IMR-90 (cell line): ENCODE results near the gene ZNF138. TPM values are rescaled to one million over a fixed set of nuclear protein-coding genes. Genes with fewer than 3 reads are reported as not detected.

Experiments used
- ATAC-seq: fragments of 200-7000 bp; cut with Tn5 transposase; 2 replicates; pipeline ENCODE4 v1.9.1; 2020; ENCODE audit warnings: low read depth, mild to moderate bottlenecking, moderate library complexity
- BruUV-seq: library from RNA; stranded (reverse); fragments of 400-500 nt; replicated peaks from 2 replicates; lab custom pipeline; 2021; lab: Mats Ljungman, UMichigan
- CTCF ChIA-PET: fragments of 300-600 bp; formaldehyde crosslinking; extraction: SDS; loops from one replicate; lab custom pipeline; 2021; ENCODE audit warnings: antibody characterized with exemption; lab: Yijun Ruan, JAX
- POLR2A ChIA-PET: fragments of 300-600 bp; sonication (Branson Sonifier 250); formaldehyde crosslinking; loops from one replicate; lab custom pipeline; 2022; ENCODE audit warnings: antibody characterized with exemption; ENCODE audit not compliant: unreplicated experiment; lab: Charles Lee
- DNase-seq: peaks from one replicate; pipeline ENCODE4 v3.0.0; 2013
- H2AFZ ChIP-seq: replicated peaks from 2 replicates; pipeline ENCODE3; 2013; ENCODE audit warnings: low read length, mild to moderate bottlenecking; ENCODE audit not compliant: poor library complexity
- H2AK5ac ChIP-seq: 2 replicates; pipeline ENCODE4 v1.6.1; 2013; ENCODE audit warnings: low read depth, low read length, inconsistent platforms
- H2AK9ac ChIP-seq: replicated peaks from 2 replicates; pipeline ENCODE3; 2013; ENCODE audit warnings: mild to moderate bottlenecking, low read depth, low read length, moderate library complexity; ENCODE audit not compliant: poor library complexity
- H2BK120ac ChIP-seq: 2 replicates; pipeline ENCODE4 v1.6.1; 2013; ENCODE audit warnings: low read depth, low read length, inconsistent platforms
- H2BK15ac ChIP-seq: 3 replicates; pipeline ENCODE4 v1.6.1; 2013; ENCODE audit warnings: low read depth, low read length, inconsistent platforms
- H2BK20ac ChIP-seq: 2 replicates; pipeline ENCODE4 v1.6.1; 2013; ENCODE audit warnings: low read depth, mild to moderate bottlenecking, inconsistent platforms, low read length, moderate library complexity
- H2BK5ac ChIP-seq: 2 replicates; pipeline ENCODE4 v1.6.1; 2013; ENCODE audit warnings: mild to moderate bottlenecking, low read depth, low read length, inconsistent platforms; ENCODE audit not compliant: poor library complexity, severe bottlenecking
- H3K14ac ChIP-seq: replicated peaks from 2 replicates; pipeline ENCODE4 v1.6.1; 2013; ENCODE audit warnings: low read depth, low read length, inconsistent platforms
- H3K18ac ChIP-seq: 2 replicates; pipeline ENCODE4 v1.6.1; 2013; ENCODE audit warnings: low read depth, low read length, control low read depth
- H3K23ac ChIP-seq: 2 replicates; pipeline ENCODE4 v1.6.1; 2013; ENCODE audit warnings: low read depth, low read length, inconsistent platforms
- H3K27ac ChIP-seq: 2 replicates; pipeline ENCODE4 v1.5.1; 2013; ENCODE audit warnings: mild to moderate bottlenecking, control low read depth, low read length; ENCODE audit not compliant: insufficient read depth
- H3K27me3 ChIP-seq: 2 replicates; pipeline ENCODE4 v1.6.1; 2013; ENCODE audit warnings: low read length; ENCODE audit not compliant: control insufficient read depth, insufficient read depth
- H3K36me3 ChIP-seq: 2 replicates; pipeline ENCODE4 v1.6.1; 2013; ENCODE audit warnings: low read length, mixed read lengths; ENCODE audit not compliant: control insufficient read depth, insufficient read depth
- H3K4ac ChIP-seq: 2 replicates; pipeline ENCODE4 v1.6.1; 2013; ENCODE audit warnings: low read depth, low read length, inconsistent platforms
- H3K4me1 ChIP-seq: 2 replicates; pipeline ENCODE4 v1.6.1; 2013; ENCODE audit warnings: low read length, mixed read lengths; ENCODE audit not compliant: control insufficient read depth, insufficient read depth
- H3K4me2 ChIP-seq: 2 replicates; pipeline ENCODE4 v1.6.1; 2013; ENCODE audit warnings: low read depth, mild to moderate bottlenecking, control low read depth, low read length, moderate library complexity
- H3K4me3 ChIP-seq: 2 replicates; pipeline ENCODE4 v1.5.1; 2013; ENCODE audit warnings: low read depth, mild to moderate bottlenecking, control low read depth, low read length, moderate library complexity; ENCODE audit not compliant: insufficient read depth
- H3K56ac ChIP-seq: 2 replicates; pipeline ENCODE4 v1.6.1; 2013; ENCODE audit warnings: low read length, inconsistent platforms; ENCODE audit not compliant: insufficient read depth; ENCODE audit errors: extremely low read depth
- H3K79me1 ChIP-seq, 2 experiments: 2 replicates each; pipeline ENCODE4 v1.6.1; 2013; ENCODE audit warnings: low read length in 2 of 2, inconsistent platforms in 1 of 2, low read depth in 1 of 2
- H3K9ac ChIP-seq: 2 replicates; pipeline ENCODE4 v1.6.1; 2013; ENCODE audit warnings: low read depth, low read length, control low read depth
- H3K9me1 ChIP-seq: 2 replicates; pipeline ENCODE4 v1.6.1; 2013; ENCODE audit warnings: low read length, inconsistent platforms; ENCODE audit not compliant: insufficient read depth
- H3K9me3 ChIP-seq: 2 replicates; pipeline ENCODE4 v1.6.1; 2013; ENCODE audit warnings: low read length; ENCODE audit not compliant: control insufficient read depth, insufficient read depth
- H4K20me1 ChIP-seq: 2 replicates; pipeline ENCODE4 v1.6.1; 2013; ENCODE audit warnings: low read length, inconsistent platforms; ENCODE audit not compliant: insufficient read depth
- H4K5ac ChIP-seq: 2 replicates; pipeline ENCODE4 v1.6.1; 2013; ENCODE audit warnings: mild to moderate bottlenecking, low read depth, low read length, control low read depth
- H4K8ac ChIP-seq, 2 experiments: 2 replicates each; pipeline ENCODE4 v1.6.1; 2013; ENCODE audit warnings: low read depth in 2 of 2, low read length in 2 of 2, control low read depth in 1 of 2, inconsistent platforms in 1 of 2
- H4K91ac ChIP-seq: 2 replicates; pipeline ENCODE4 v1.6.1; 2013; ENCODE audit warnings: low read depth, low read length, inconsistent platforms; ENCODE audit not compliant: insufficient read depth
- BHLHE40 ChIP-seq: fragments of 150-350 bp; IDR thresholded peaks from 2 replicates; pipeline ENCODE4 v1.6.1; 2016; ENCODE audit warnings: mild to moderate bottlenecking, low read depth, low read length
- CHD1 ChIP-seq: IDR thresholded peaks from 2 replicates; pipeline ENCODE4 v1.6.1; 2012; ENCODE audit warnings: low read depth, low read length, improper control_type of control experiment
- ELK1 ChIP-seq: fragments of 150-350 bp; IDR thresholded peaks from 2 replicates; pipeline ENCODE4 v1.6.1; 2016; ENCODE audit warnings: low read depth, mild to moderate bottlenecking, low read length, moderate library complexity, borderline replicate concordance
- MAFK ChIP-seq: IDR thresholded peaks from 2 replicates; pipeline ENCODE4 v1.6.1; 2012; ENCODE audit warnings: low read depth, low read length, improper control_type of control experiment
- RAD21 ChIP-seq: IDR thresholded peaks from 2 replicates; pipeline ENCODE4 v1.6.1; 2012; ENCODE audit warnings: low read length, improper control_type of control experiment
- dilution Hi-C: fragments of 300-500 bp; cut with HindIII; formaldehyde crosslinking; loops from one replicate; pipeline ENCODE4 v1.14.3; 2018; ENCODE audit warnings: low sequenced_read_pairs; ENCODE audit not compliant: unreplicated experiment
- in situ Hi-C: fragments of 300-500 bp; cut with MboI; formaldehyde crosslinking; loops from 3 replicates; pipeline ENCODE4 v1.14.3; 2019; ENCODE audit warnings: low sequenced_read_pairs, inconsistent platforms, mixed read lengths
- intact Hi-C: fragments of 100-400 bp; cut with micrococcal nuclease; formaldehyde crosslinking; loops from 2 replicates; pipeline ENCODE4 v1.10.0; 2022
- polyA plus RNA-seq, 3 experiments: library from polyadenylated mRNA; depleted of rRNA; stranded (reverse); fragments of >200 nt; gene quantifications; 2 replicates each; pipeline ENCODE4 v1.2.3, GENCODE V29; 2012; ENCODE audit warnings: low replicate concordance in 1 of 3
- total RNA-seq: library from RNA; depleted of rRNA; stranded (reverse); fragments of >200 nt; gene quantifications from 2 replicates; pipeline ENCODE4 v1.2.3, GENCODE V29; 2012
- TF ChIP-seq, protein P1 (sequence below): fragments of 150-350 bp; IDR thresholded peaks from 2 replicates; pipeline ENCODE4 v1.6.1; 2017; ENCODE audit warnings: mild to moderate bottlenecking, antibody characterized with exemption, low read length, low read depth
- TF ChIP-seq, protein P2 (sequence below): conservative IDR thresholded peaks from 2 replicates; pipeline ENCODE4 v1.5.1; 2012; ENCODE audit warnings: mild to moderate bottlenecking, low read depth, low read length, improper control_type of control experiment

Gene ZNF138
- total and polyA plus RNA-seq, 2 of the 4 experiments (the other 2 are of a cell fraction), result 3.2 to 3.6 TPM

GRCh38 chr7:64747802-64748201, 46.4 kb upstream of the ZNF138 start:
- Histone ChIP-seq H3K36me3 (no peaks in the 10 kb centered on the region), H2BK15ac (no peak overlapping the region), H3K23ac (no peak overlapping the region), H3K9me1 (no peaks in the 10 kb centered on the region), H3K56ac (no peak overlapping the region), H3K27ac (no peak overlapping the region), H3K14ac (no peak overlapping the region), H3K9me3 (no peaks in the 10 kb centered on the region), H3K4ac (no peak overlapping the region), H4K20me1 (no peaks in the 10 kb centered on the region), H3K79me1 (no peaks in the 10 kb centered on the region), H4K5ac (no peak overlapping the region), H3K4me2 (no peak overlapping the region), H4K91ac (no peak overlapping the region), H3K9ac (no peak overlapping the region), H2BK20ac (no peak overlapping the region), H3K4me3 (no peak overlapping the region), H3K18ac (no peak overlapping the region), H2AFZ (no peak overlapping the region), H2AK9ac (no peak overlapping the region), H2BK120ac (no peak overlapping the region), H2AK5ac (no peak overlapping the region), H2BK5ac (no peak overlapping the region), H4K8ac (no peak overlapping the region), H3K27me3 (no peaks in the 10 kb centered on the region), H3K4me1 (no peaks in the 10 kb centered on the region)
- BruUV-seq, result no TSS peak
- no peak for ATAC-seq
- TF ChIP-seq, protein P1, sequence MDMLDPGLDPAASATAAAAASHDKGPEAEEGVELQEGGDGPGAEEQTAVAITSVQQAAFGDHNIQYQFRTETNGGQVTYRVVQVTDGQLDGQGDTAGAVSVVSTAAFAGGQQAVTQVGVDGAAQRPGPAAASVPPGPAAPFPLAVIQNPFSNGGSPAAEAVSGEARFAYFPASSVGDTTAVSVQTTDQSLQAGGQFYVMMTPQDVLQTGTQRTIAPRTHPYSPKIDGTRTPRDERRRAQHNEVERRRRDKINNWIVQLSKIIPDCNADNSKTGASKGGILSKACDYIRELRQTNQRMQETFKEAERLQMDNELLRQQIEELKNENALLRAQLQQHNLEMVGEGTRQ, result no peak
- no peak for TF ChIP-seq ELK1
- TF ChIP-seq, protein P2, sequence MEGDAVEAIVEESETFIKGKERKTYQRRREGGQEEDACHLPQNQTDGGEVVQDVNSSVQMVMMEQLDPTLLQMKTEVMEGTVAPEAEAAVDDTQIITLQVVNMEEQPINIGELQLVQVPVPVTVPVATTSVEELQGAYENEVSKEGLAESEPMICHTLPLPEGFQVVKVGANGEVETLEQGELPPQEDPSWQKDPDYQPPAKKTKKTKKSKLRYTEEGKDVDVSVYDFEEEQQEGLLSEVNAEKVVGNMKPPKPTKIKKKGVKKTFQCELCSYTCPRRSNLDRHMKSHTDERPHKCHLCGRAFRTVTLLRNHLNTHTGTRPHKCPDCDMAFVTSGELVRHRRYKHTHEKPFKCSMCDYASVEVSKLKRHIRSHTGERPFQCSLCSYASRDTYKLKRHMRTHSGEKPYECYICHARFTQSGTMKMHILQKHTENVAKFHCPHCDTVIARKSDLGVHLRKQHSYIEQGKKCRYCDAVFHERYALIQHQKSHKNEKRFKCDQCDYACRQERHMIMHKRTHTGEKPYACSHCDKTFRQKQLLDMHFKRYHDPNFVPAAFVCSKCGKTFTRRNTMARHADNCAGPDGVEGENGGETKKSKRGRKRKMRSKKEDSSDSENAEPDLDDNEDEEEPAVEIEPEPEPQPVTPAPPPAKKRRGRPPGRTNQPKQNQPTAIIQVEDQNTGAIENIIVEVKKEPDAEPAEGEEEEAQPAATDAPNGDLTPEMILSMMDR, result no peak
- TF ChIP-seq CHD1, result no peak
- no peak for TF ChIP-seq MAFK
- no peak for TF ChIP-seq RAD21
- no peak for TF ChIP-seq BHLHE40
- in situ Hi-C loops, result no loop called here
- dilution Hi-C loops, result no loop called here
- POLR2A ChIA-PET, result no interaction called here
- CTCF ChIA-PET, result no interaction called here
- DNase-seq, result no peak
- intact Hi-C loops, result no loop called here
